ENCODE data around the gene SOX5. TPM values are rescaled to one million over a fixed set of nuclear protein-coding genes. Genes with fewer than 3 reads are reported as not detected.

SOX5 gene
- 4.4 and 6.8 TPM in 2 replicates for total RNA-seq

DNA sequence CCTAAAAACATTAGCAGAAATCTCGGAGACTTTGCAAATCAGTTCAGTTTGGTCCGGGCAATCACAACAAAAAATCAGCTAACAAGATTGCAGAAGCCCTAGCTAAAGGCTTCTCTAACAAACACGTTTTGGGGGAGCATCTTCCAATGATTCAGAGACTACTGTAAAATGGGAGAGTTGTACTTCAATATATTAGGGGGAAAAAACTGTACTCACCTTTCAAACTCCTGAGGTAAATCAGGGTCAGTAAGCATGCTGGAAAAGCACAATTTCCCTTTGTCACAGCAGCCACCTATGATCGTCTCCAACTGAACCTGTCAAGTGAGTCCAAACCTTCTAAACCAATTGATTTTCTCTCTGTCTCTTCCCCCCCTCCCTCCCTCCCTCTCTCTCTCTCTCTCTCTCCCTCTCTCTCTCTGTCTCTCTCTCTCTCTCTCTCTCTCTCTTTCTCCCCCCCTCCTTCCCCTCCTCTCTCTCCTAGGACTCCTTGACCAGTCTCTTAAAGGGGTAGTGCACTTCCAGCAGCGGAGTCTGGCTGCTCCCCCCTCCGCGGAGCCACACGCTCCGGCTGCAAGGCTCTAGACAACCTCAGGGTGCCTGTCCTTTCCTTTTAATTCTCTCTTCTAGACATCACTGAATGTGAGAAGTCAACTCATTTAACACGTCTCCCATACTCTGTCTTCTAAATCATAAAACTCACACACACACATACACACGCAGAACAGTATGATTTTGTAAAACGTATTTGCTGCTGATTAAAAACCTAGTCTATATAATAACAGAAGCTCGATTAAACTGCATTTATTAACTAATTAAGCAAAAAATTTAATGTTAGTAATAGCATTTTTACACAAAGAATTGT lies at the start of gene SOX5:
TSS of gene SOX5 (minus strand) at position 323 of the 862 bp plus-strand sequence. CDS start at position 254, 69 bp downstream.

Measured in subcutaneous preadipocyte (primary cell).